Activated T-helper 1 cell treated with anti-CD3 and anti-CD28 coated beads, Interleukin-12 subunit alpha, Interleukin-12 subunit beta, Interleukin-2, Interleukin-4 antibody, amounts not matched to agents 30 ng/mL and 10 ng/mL and 1 ng/mL, durations not matched to agents 14 hours and 24 hours and 36 hours (primary cell): Measurements from ENCODE around the gene PRTFDC1. TPM values are rescaled to one million over a fixed set of nuclear protein-coding genes. Genes with fewer than 3 reads are reported as not detected.

Source experiments
- DNase-seq: peaks from one replicate; pipeline ENCODE4 v3.0.0; 2021; ENCODE audit warnings: low spot score
- H3K27ac Mint-ChIP-seq: one replicate; pipeline ENCODE4 v1.8.0; 2021; ENCODE audit warnings: mild to moderate bottlenecking, mixed read lengths
- H3K27me3 Mint-ChIP-seq: one replicate; pipeline ENCODE4 v1.8.0; 2022; ENCODE audit warnings: mild to moderate bottlenecking, moderate library complexity, mixed read lengths; ENCODE audit not compliant: insufficient read depth
- H3K36me3 Mint-ChIP-seq: one replicate; pipeline ENCODE4 v1.8.0; 2021; ENCODE audit warnings: low read depth, mixed read lengths
- H3K4me1 Mint-ChIP-seq: one replicate; pipeline ENCODE4 v1.8.0; 2021; ENCODE audit warnings: low read depth, mixed read lengths
- H3K4me3 Mint-ChIP-seq: one replicate; pipeline ENCODE4 v1.8.0; 2021; ENCODE audit warnings: mild to moderate bottlenecking, moderate library complexity, mixed read lengths
- H3K9me3 Mint-ChIP-seq: one replicate; pipeline ENCODE4 v1.8.0; 2021; ENCODE audit warnings: mixed read lengths
- intact Hi-C: fragments of 100-400 bp; cut with micrococcal nuclease; formaldehyde crosslinking; loops from one replicate; pipeline ENCODE4 v1.15.1; 2024
- total RNA-seq: library from RNA; stranded (reverse); gene quantifications from 2 replicates; pipeline ENCODE4 v1.2.3, GENCODE V29; 2022

PRTFDC1 gene
- total RNA-seq, 1 donor from 2014 or later: 0.57 TPM

- intact Hi-C loops: no loop called here
- Mint-ChIP-seq H3K4me3 (no peak overlapping the region), H3K27me3 (no peaks in the 10 kb centered on the region), H3K9me3 (peaks cover 24% of the 10 kb centered on the region), H3K4me1 (peaks cover 9% of the 10 kb centered on the region), H3K27ac (no peak overlapping the region), H3K36me3 (peaks cover 5% of the 10 kb centered on the region)
- no peak for DNase-seq
These were observed 80.2 kb downstream of the PRTFDC1 start for GRCh38 chr10:24872049-24872789.

- Mint-ChIP-seq H3K27me3 (no peaks in the 10 kb centered on the region), H3K4me3 (no peak overlapping the region), H3K9me3 (peaks cover 19% of the 10 kb centered on the region), H3K36me3 (peaks cover 5% of the 10 kb centered on the region), H3K4me1 (peaks cover 19% of the 10 kb centered on the region), H3K27ac (no peak overlapping the region)
- intact Hi-C loops: no loop called here
- DNase-seq: no peak
These were observed 81.1 kb downstream of the PRTFDC1 start for GRCh38 chr10:24871011-24871935.

GRCh38 chr10:24869354-24870015 lies 82.9 kb downstream of the PRTFDC1 start:
- intact Hi-C loops: loop anchor here (5.0 kb wide), 1 partner anchor 33 kb away; no protein-coding TSS in a partner anchor

GRCh38 chr10:24866604-24867583 lies 85.5 kb downstream of the PRTFDC1 start:
- DNase-seq: no peak
- peak overlapping the region; percentile 2 for H3K4me3 Mint-ChIP-seq
- peaks cover 6% of the 10 kb centered on the region for H3K9me3 Mint-ChIP-seq
- intact Hi-C loops: loop anchor here (5.0 kb wide), 1 partner anchor 35 kb away; no protein-coding TSS in a partner anchor
- H3K27ac Mint-ChIP-seq: peak overlapping the region; percentile 7
- H3K4me1 Mint-ChIP-seq: peaks cover 42% of the 10 kb centered on the region
- peaks cover 1% of the 10 kb centered on the region for H3K36me3 Mint-ChIP-seq
- no peaks in the 10 kb centered on the region for H3K27me3 Mint-ChIP-seq

More at GRCh38 chr10:24869354-24870015, 82.9 kb downstream of the PRTFDC1 start:
- Mint-ChIP-seq H3K9me3 (peaks cover 9% of the 10 kb centered on the region), H3K4me3 (no peak overlapping the region), H3K36me3 (peaks cover 7% of the 10 kb centered on the region), H3K27me3 (no peaks in the 10 kb centered on the region), H3K4me1 (peaks cover 33% of the 10 kb centered on the region), H3K27ac (no peak overlapping the region)
- DNase-seq: no peak

- Mint-ChIP-seq H3K4me3 (no peak overlapping the region), H3K9me3 (peaks cover 6% of the 10 kb centered on the region), H3K27ac (no peak overlapping the region), H3K27me3 (no peaks in the 10 kb centered on the region), H3K36me3 (peaks cover 1% of the 10 kb centered on the region), H3K4me1 (peaks cover 42% of the 10 kb centered on the region)
- intact Hi-C loops: loop anchor here (1.0 to 5.0 kb wide), 3 partner anchors 37 to 56 kb away; no protein-coding TSS in a partner anchor
- DNase-seq: no peak
These were observed 86.6 kb downstream of the PRTFDC1 start for GRCh38 chr10:24865783-24866182.

GRCh38 chr10:24862589-24862988 lies 89.8 kb downstream of the PRTFDC1 start:
- Mint-ChIP-seq H3K4me3 (no peak overlapping the region), H3K27me3 (peaks cover 2% of the 10 kb centered on the region), H3K4me1 (peaks cover 37% of the 10 kb centered on the region), H3K9me3 (peaks cover 6% of the 10 kb centered on the region), H3K27ac (no peak overlapping the region), H3K36me3 (peaks cover 1% of the 10 kb centered on the region)
- intact Hi-C loops: no loop called here
- no peak for DNase-seq

- DNase-seq: no peak
- Mint-ChIP-seq H3K4me1 (peaks cover 1% of the 10 kb centered on the region), H3K4me3 (no peak overlapping the region), H3K9me3 (peaks cover 5% of the 10 kb centered on the region), H3K27ac (no peak overlapping the region), H3K36me3 (no peaks in the 10 kb centered on the region), H3K27me3 (peaks cover 6% of the 10 kb centered on the region)
- intact Hi-C loops: no loop called here
These were observed 93.8 kb downstream of the PRTFDC1 start for GRCh38 chr10:24858288-24859270.

GRCh38 chr10:24857031-24857725 lies 95.2 kb downstream of the PRTFDC1 start:
- no peak overlapping the region for H3K4me3 Mint-ChIP-seq
- no peak for DNase-seq
- no peaks in the 10 kb centered on the region for H3K36me3 Mint-ChIP-seq
- peaks cover 6% of the 10 kb centered on the region for H3K27me3 Mint-ChIP-seq
- intact Hi-C loops: no loop called here
- no peaks in the 10 kb centered on the region for H3K9me3 Mint-ChIP-seq
- no peaks in the 10 kb centered on the region for H3K4me1 Mint-ChIP-seq
- H3K27ac Mint-ChIP-seq: no peak overlapping the region

- H3K27me3 Mint-ChIP-seq: peaks cover 6% of the 10 kb centered on the region
- no peak overlapping the region for H3K27ac Mint-ChIP-seq
- H3K4me3 Mint-ChIP-seq: no peak overlapping the region
- H3K4me1 Mint-ChIP-seq: peaks cover 7% of the 10 kb centered on the region
- H3K36me3 Mint-ChIP-seq: no peaks in the 10 kb centered on the region
- no peak for DNase-seq
- intact Hi-C loops: no loop called here
- no peaks in the 10 kb centered on the region for H3K9me3 Mint-ChIP-seq
These were observed 98.2 kb downstream of the PRTFDC1 start for GRCh38 chr10:24854256-24854655.

- Mint-ChIP-seq H3K27me3 (peaks cover 4% of the 10 kb centered on the region), H3K9me3 (no peaks in the 10 kb centered on the region), H3K36me3 (no peaks in the 10 kb centered on the region), H3K4me3 (no peak overlapping the region), H3K4me1 (peaks cover 7% of the 10 kb centered on the region), H3K27ac (no peak overlapping the region)
- intact Hi-C loops: no loop called here
- no peak for DNase-seq
These were observed 98.7 kb downstream of the PRTFDC1 start for GRCh38 chr10:24853661-24854060.
